Mononuclear cell (primary cell): Measurements from ENCODE around the gene EGFR. TPM values are rescaled to one million over a fixed set of nuclear protein-coding genes. Genes with fewer than 3 reads are reported as not detected.

Experiments
- H3K27me3 ChIP-seq: 2 replicates; pipeline ENCODE4 v1.6.0; 2011; ENCODE audit warnings: low read length, control low read depth; ENCODE audit not compliant: insufficient read depth
- H3K4me1 ChIP-seq: 2 replicates; pipeline ENCODE4 v1.5.1; 2011; ENCODE audit warnings: mild to moderate bottlenecking, low read length, control low read depth; ENCODE audit not compliant: insufficient read depth
- H3K4me3 ChIP-seq: 2 replicates; pipeline ENCODE4 v1.5.1; 2011; ENCODE audit warnings: mild to moderate bottlenecking, low read length, moderate library complexity
- H3K9me3 ChIP-seq: 2 replicates; pipeline ENCODE4 v1.5.1; 2011; ENCODE audit warnings: low read depth, mild to moderate bottlenecking, control low read depth, low read length
- total RNA-seq: library from RNA; depleted of rRNA; stranded (reverse); fragments of >200 nt; gene quantifications from one replicate; pipeline ENCODE4 v1.2.3, GENCODE V29; 2012

The EGFR gene
- total RNA-seq, 1 donor, result 0.10 TPM

DNA sequence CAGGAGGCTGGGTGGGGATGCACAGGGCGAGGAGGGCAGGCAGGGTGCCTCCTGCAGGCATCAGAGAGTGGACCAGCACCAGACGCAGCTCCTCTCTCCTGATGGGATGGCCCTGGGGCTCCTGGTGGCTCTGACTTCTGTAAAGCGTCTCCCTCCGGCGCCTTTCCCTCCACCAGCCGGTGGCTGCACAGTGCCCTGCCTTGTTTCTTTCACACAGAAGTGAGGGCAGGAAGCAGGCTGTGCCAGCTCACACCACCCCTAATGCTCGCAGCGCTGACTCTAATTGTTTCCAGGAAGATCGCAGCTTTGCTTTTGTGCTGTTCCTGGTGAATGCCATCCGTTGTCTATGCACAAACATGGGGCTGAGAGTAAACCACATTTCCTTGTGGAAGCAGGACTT is 194.0 kb downstream of the EGFR start:
- no peak overlapping the region for H3K4me3 ChIP-seq
- no peaks in the 10 kb centered on the region for H3K27me3 ChIP-seq
- no peaks in the 10 kb centered on the region for H3K4me1 ChIP-seq
- H3K9me3 ChIP-seq, result no peaks in the 10 kb centered on the region

DNA sequence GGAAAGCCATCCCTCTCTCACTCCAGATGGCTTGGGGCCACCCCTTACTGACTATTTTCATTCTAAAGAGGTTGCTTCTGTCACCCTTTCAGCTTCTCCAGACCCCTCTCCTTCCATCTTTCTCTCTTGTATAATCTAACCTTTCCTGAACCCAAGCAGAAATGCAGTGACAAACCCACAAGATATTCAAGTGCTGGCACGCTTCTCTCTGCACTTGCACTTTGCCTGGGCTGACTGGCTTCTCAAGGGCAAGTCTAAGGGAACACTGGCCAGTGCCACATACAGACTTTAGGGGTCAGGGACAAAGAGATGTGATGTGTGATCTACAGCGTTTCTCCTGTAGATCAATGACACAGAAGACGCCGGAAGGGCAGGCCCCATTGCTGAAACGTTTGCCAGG is 195.9 kb downstream of the EGFR start:
- no peaks in the 10 kb centered on the region for H3K27me3 ChIP-seq
- no peak overlapping the region for H3K4me3 ChIP-seq
- no peaks in the 10 kb centered on the region for H3K9me3 ChIP-seq
- no peaks in the 10 kb centered on the region for H3K4me1 ChIP-seq

DNA sequence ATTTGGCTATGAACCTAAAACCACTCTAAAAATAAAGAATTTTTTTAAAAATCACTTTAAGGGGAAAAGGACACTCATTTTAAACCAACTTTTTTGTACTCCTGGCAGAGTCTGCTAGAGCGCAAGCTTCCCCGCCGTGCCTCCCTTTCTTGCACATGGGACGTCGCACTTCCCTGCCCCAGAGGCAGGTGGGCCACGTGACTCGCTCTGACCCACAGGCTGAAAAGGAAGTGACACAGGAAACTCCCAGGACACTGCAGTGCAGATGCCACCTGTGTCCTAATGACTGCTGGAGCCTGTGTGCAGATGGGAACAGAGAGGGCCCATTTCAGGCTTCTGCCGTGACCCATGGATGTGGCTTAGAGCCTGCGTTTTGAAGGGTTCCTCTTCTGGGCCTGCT is 204.2 kb downstream of the EGFR start:
- Histone ChIP-seq H3K9me3 (no peaks in the 10 kb centered on the region), H3K27me3 (no peaks in the 10 kb centered on the region), H3K4me3 (no peak overlapping the region), H3K4me1 (no peaks in the 10 kb centered on the region)

DNA sequence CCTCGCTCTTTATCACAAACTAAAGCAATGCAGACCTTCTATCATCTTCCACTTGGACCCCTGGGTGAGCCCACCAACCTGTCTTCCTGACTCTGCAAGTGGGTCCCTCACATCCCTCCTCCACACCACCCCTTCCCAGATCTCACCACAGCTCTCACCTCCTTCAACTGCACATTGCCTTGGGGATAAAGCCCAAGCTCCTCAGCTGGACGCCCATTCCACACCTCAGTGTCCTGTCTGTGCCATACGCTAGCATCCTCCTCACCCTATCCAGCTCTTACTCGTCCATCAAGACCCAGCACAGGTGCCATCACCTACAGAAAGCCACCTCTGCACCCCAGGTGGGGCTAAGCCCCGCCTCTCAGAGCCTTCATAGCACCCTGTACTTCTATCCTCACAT is 205.3 kb downstream of the EGFR start:
- Histone ChIP-seq H3K9me3 (no peaks in the 10 kb centered on the region), H3K27me3 (no peaks in the 10 kb centered on the region), H3K4me1 (no peaks in the 10 kb centered on the region), H3K4me3 (no peak overlapping the region)

DNA sequence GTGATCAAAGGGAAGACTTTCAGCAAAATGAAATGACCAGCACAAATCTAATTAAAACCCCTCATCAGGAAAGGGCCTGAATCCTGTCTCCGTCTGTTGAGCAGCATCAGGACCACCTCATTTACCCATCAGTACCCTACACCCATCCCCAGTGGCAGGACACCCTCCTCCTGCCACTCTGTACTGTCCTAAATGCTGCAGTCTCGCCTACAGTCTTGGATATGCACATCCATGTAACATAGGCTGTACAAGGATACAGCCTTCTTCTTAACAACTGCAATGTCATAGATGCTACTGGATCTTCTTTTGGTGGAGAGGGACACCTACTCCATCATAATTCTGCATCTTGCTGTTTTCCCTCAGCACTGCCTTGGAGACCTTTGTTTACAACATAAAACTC is 206.0 kb downstream of the EGFR start:
- Histone ChIP-seq H3K4me3 (no peak overlapping the region), H3K4me1 (no peaks in the 10 kb centered on the region), H3K27me3 (no peaks in the 10 kb centered on the region), H3K9me3 (no peaks in the 10 kb centered on the region)

DNA sequence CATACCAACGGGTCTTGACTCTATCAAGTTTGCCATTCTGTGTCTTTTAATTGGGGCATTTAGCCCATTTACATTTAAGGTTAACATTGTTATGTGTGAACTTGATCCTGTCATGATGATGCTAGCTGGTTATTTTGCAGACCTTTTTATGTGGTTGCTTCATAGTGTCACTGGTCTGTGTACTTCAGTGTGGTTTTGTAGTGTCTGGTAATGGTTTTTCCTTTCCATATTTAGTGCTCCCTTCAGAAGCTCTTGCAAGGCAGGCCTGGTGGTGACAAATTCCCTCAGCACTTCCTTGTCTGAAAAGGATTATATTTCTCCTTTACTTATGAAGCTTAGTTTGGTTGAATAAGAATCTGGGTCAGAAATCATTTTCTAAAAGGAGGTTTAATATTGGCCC is 211.2 kb downstream of the EGFR start:
- Histone ChIP-seq H3K4me1 (no peaks in the 10 kb centered on the region), H3K4me3 (no peak overlapping the region), H3K9me3 (no peaks in the 10 kb centered on the region), H3K27me3 (no peaks in the 10 kb centered on the region)

DNA sequence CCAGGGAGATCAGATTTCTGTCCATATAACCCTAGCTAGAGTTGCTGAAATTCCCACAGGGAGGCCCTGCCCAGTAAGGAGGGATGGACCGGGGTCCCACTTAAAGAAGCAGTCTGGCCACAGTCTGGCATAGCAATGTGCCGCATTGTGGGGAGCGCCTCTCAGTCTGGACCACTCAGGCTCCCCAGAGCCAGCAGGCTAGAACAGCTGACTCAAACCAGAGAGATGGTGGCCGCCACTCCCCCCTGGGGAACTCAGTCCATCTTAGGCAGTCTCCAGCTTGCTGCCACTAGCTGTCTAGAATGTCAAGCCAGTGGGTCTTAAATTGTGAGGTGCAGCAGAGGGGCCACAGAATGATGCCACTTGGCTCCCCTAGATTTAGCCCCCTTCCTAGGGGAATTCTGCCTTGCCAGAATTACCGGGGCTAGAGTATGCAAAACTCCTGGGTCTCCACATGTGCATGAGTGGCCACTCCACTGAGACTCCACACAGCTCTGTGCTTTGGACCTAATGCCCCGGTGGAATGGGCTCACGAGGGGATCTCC is 213.0 kb downstream of the EGFR start:
- no peaks in the 10 kb centered on the region for H3K27me3 ChIP-seq
- H3K4me1 ChIP-seq, result no peaks in the 10 kb centered on the region
- no peaks in the 10 kb centered on the region for H3K9me3 ChIP-seq
- H3K4me3 ChIP-seq, result no peak overlapping the region

DNA sequence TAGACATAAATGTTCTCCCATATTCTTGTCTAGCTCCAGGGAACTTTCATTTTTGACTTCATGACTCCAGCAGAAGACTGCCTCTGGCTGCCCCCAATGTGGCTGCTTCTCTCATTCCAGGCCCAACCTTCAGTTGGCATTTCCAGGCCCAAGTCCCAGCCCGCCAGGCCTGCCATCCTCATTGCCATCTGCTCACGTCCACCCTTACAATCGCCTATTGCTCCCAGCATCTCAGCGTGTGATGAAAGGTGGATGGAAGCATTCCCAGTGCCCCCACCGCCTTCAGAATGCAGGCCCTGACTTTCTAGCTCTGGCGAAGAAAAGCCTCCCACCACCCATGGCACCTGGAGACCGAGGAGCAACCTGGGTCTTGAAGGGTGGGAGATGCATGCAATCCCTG is 214.2 kb downstream of the EGFR start:
- H3K4me3 ChIP-seq, result no peak overlapping the region
- H3K4me1 ChIP-seq, result no peaks in the 10 kb centered on the region
- no peaks in the 10 kb centered on the region for H3K9me3 ChIP-seq
- H3K27me3 ChIP-seq, result no peaks in the 10 kb centered on the region

DNA sequence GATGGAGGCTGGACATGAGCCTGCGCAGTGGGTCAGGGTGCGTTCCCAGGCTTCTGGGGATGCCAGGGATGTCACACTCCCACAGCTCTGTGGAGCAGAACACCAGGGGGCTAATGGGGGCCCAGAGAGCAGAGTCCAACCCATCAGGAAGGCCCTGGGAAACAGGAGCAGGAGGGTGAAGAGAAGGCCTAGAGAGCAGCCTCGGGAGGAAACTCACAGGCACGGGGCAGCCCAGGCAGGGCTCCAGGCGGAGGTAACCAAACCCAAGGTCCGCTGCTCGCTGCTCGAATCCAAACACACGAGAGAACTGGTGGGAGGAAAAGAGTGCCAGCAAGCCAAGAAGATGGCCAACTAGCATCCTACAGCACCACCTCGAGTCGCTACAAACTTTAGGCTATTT is 215.6 kb downstream of the EGFR start:
- Histone ChIP-seq H3K4me3 (no peak overlapping the region), H3K4me1 (no peaks in the 10 kb centered on the region), H3K9me3 (no peaks in the 10 kb centered on the region), H3K27me3 (no peaks in the 10 kb centered on the region)

DNA sequence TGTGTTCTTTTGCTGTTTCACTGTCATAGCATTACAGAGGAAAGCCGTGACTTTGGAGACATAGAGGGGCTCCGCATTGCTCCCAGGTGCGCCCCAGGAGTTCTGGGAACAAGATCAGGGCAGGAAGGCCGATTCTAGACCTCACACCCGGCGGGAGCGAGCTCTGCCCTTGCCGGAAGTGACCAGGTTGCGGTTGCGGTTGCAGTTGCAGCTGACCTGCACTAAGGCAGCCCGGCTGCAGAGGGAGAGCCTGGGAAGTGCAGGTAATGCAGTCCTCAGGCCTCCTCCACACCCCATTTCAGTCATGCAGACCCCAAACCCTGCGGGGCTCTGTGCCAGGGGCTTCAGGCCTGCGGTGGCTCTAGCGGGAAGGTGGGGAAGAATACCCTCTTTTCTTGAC is 216.3 kb downstream of the EGFR start:
- no peaks in the 10 kb centered on the region for H3K27me3 ChIP-seq
- H3K4me1 ChIP-seq, result no peaks in the 10 kb centered on the region
- no peaks in the 10 kb centered on the region for H3K9me3 ChIP-seq
- no peak overlapping the region for H3K4me3 ChIP-seq

DNA sequence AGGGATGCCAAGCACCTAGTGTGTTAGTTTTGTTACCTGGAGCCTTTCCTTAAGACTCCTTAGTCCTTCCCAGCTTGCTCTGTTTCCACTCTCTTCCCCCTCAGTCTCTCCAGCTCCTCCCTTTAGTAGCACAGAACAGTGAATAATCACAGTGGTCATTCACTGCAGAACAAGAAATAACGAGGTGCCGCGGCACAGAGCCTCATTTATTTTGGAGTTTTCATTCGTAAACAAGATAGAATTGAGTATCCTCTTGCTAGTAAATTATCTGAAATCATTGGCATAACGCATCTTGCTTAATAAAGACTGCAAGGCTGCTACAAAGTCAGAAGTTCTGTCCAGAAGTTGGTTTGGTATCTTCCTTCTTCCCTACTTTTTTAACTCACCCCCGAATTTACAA is 217.0 kb downstream of the EGFR start:
- Histone ChIP-seq H3K9me3 (no peaks in the 10 kb centered on the region), H3K4me1 (no peaks in the 10 kb centered on the region), H3K4me3 (no peak overlapping the region), H3K27me3 (no peaks in the 10 kb centered on the region)

DNA sequence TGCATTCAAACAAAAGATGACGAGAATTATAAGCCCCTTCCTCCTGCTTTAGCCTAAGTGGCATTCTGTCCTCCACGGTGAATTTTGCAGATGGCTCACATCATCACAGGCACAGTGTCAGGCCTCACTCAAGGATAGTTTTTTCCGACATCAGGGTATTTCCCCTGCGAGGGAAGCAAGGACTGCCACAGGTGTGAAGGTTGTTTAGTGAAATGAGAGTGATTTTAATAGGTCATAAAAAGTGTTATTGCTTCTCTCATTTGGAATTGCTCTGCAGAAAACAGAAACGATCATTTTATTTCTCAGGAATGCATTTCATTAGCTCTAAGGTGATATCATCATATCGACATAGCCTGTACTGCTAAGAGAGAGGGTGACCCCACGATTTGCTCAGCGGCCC is 217.7 kb downstream of the EGFR start:
- Histone ChIP-seq H3K4me3 (no peak overlapping the region), H3K27me3 (no peaks in the 10 kb centered on the region), H3K9me3 (no peaks in the 10 kb centered on the region)

DNA sequence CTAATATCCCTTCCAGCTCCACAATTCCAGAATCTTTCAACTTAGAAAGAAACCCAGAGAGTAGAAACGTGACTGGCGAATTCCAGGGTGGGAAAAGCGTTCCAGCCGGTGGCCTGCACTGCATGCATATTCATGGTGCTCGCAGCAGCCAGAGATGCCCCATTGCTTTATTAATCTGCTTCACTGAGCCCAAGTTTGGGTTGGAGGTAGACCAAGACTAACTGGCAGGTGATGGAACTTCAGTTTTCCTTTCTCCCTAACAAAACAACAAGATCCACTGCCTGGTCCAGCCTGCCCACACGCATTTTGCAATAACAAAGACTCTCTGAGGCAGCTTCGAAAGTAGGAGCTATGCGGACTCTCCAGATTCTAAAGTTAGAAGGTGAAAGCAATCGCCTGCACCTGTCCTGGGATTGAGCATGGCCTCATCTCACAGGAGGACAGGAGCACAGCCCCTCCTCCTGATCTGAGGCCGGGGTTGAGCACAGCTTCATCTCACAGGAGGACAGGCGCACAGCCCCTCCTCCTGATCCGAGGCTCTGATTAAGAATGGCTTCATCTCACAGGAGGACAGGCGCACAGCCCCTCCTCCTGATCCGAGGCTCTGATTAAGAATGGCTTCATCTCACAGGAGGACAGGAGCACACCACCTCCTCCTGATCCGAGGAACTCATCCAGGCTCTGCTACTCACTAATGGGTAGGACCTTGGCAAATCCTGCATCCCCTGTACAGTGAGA is 218.5 kb downstream of the EGFR start:
- no peaks in the 10 kb centered on the region for H3K9me3 ChIP-seq
- H3K4me3 ChIP-seq, result no peak overlapping the region
- no peaks in the 10 kb centered on the region for H3K27me3 ChIP-seq
- H3K4me1 ChIP-seq, result no peaks in the 10 kb centered on the region

More for the DNA sequence above, 217.7 kb downstream of the EGFR start:
- H3K4me1 ChIP-seq, result no peaks in the 10 kb centered on the region

DNA sequence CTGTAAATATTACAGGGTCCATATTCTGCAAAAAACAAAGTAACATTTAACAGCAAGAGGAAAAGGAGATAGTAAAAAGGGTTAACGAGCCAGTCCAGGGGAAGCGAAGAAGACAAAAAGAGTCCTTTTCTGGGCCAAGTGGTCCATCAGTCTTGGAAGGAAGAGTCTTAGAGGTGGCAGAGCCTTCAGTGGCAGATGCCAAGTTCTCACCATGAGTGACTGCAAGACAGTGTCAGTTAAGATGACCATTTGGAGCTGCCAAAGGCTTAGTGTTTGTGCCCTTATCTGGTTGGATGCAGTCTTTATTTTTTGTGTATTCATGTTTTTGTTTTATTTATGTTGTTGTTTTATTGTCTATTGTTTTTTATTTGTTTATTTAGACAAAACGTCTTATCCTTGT is 220.6 kb downstream of the EGFR start:
- Histone ChIP-seq H3K27me3 (no peaks in the 10 kb centered on the region), H3K4me3 (no peak overlapping the region), H3K4me1 (no peaks in the 10 kb centered on the region), H3K9me3 (no peaks in the 10 kb centered on the region)

DNA sequence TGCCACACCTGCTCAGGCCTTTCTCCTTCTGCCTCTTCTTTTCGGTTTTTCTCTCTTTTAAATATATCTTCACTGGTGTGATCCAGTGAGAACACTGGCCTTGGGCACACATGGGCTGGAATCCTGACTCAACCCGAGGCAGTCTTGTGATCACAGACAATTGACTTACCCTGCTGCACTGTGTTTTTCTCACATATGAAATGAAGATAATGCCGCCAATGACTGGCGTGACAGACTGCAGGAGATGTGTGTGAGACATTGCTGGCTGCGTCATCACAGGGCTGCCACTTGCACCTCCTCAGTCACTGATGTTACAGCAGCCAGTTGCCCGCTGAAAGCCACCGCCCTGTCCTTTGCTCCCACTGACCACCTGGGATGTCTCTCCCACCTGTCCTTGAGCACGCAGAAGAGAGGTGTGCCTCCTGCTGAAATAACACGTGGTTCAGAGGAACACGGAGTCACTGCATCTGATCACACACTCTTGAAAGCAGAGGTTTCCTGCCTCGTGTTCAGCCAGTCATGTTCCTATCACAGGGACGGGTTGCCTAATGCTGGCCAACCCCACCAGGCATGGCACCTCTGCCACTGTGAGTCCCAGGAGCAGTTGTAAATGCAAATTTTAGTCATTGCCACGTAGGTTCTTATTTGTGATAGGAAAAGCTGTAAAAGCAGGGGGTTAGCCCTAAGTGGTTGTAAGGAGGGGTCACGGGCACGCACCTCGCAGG is 221.8 kb downstream of the EGFR start:
- Histone ChIP-seq H3K9me3 (no peaks in the 10 kb centered on the region), H3K4me1 (no peaks in the 10 kb centered on the region), H3K27me3 (no peaks in the 10 kb centered on the region), H3K4me3 (no peak overlapping the region)

DNA sequence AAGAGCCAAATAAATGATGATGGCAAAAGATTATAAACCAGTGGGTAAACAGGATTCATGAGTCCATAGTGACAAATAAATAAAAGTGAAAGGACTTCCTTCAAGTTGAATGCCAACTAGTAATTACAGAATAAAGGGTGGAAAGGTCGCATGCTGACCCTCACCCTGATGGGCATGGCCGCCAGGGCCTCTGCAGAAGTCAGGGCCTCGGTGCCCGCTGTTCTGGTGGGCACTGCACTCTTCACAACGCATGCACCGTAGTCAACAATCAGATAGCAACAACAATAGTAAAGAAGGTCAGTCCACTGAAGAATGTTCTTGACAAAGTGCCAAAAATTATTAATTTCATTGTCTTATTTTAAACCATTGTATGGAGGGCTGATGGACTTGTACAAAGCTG is 223.1 kb downstream of the EGFR start:
- no peaks in the 10 kb centered on the region for H3K27me3 ChIP-seq
- H3K9me3 ChIP-seq, result no peaks in the 10 kb centered on the region
- H3K4me3 ChIP-seq, result no peak overlapping the region
- H3K4me1 ChIP-seq, result no peaks in the 10 kb centered on the region
